Pancreas (tissue), 10 donors: ENCODE data around the gene MNT. TPM values are rescaled to one million over a fixed set of nuclear protein-coding genes. Genes with fewer than 3 reads are reported as not detected.
"Not testable (repeated sequence)": the region's sequence is repeated elsewhere in the genome, so short reads cannot be mapped to it uniquely, and the experiment has no call there.

Experiments
- ATAC-seq, 4 donors: fragments of 200-7000 bp; cut with Tn5 transposase; one replicate each; pipeline versions ENCODE4 v1.8.0 to v1.9.1; 2020; ENCODE audit warnings: mild to moderate bottlenecking in 4 of 4, moderate library complexity in 4 of 4
- DNase-seq, 6 donors: peaks; one replicate each; pipeline ENCODE4 v3.0.0-alpha.2; 2020
- FAIRE-seq: peaks from 2 replicates; lab custom pipeline; 2012; peaks lifted over from hg19 to GRCh38; lab: Jason Lieb, UNC
- H3K27ac ChIP-seq, 4 donors: fragments of 200-600 bp; sonication (generic); 1 replicate in 3 of 4; 2 replicates in 1 of 4; pipeline versions ENCODE4 v1.5.0 to v1.8.0; 2020
- H3K27me3 ChIP-seq, 4 donors: fragments of 200-600 bp; one replicate each; pipeline ENCODE4 v1.8.0; 2021
- H3K36me3 ChIP-seq, 3 donors: fragments of 200-600 bp; sonication (generic) in 1 of 3; one replicate each; pipeline versions ENCODE4 v1.5.0 to v1.8.0; 2020 to 2021
- H3K4me1 ChIP-seq, 3 donors: fragments of 200-600 bp; one replicate each; pipeline ENCODE4 v1.8.0; 2021
- H3K4me3 ChIP-seq, 4 donors: fragments of 200-600 bp; sonication (generic) in 2 of 4; one replicate each; pipeline versions ENCODE4 v1.5.0 to v1.8.0; 2020 to 2021
- H3K9me3 ChIP-seq, 4 donors: fragments of 200-600 bp; one replicate each; pipeline ENCODE4 v1.8.0; 2021
- CTCF ChIP-seq, 4 donors: fragments of 200-600 bp; sonication (generic) in 3 of 4; IDR thresholded peaks; one replicate each; pipeline versions ENCODE4 v1.5.0 to v1.8.0; 2021; ENCODE audit warnings: antibody characterized with exemption in 4 of 4
- WGBS, 2 donors: extraction: QIAGEN DNeasy Blood & Tissue Kit; methylation state at CpG; one replicate each; pipeline ENCODE4 v1.1.7; 2013; 5-methylcytosine and 5-hydroxymethylcytosine counted together
- intact Hi-C, 3 donors: fragments of 100-400 bp; cut with DNase I; formaldehyde crosslinking; loops; one replicate each; pipeline versions ENCODE4 v1.11.1 to v1.14.2; 2022
- polyA plus RNA-seq, 2 donors: library from polyadenylated mRNA; stranded (reverse); fragments of 200-250 nt; gene quantifications; one replicate each; pipeline ENCODE4 v1.2.3, GENCODE V29; 2013
- total RNA-seq, 6 donors: library from RNA; stranded (reverse); fragmentation: NEBNext Ultra II Directional in 4 of 6; extraction: Animal tissue kit (Norgen Biotek cat#: 25700) in 4 of 6; gene quantifications; one replicate each; pipeline versions ENCODE4 v1.2.1 to v1.2.4, GENCODE V29; 2021 to 2023
- donor health status: healthy with polysubstance abuse.
- donor health status: DM: no; HTN: no; CAD: no; lungs with moderate emphysema.
- donor health status: DM: no; HTN: no; CAD: no.
- donor health status: control.
- donor health status: control.
- donor health status: Bipolar disorder and iron deficiency.
- donor health status: DM: yes; HTN: yes; CAD: no.
- donor health status: DM: no; HTN: no; CAD: no.
- donor health status: DM: no; HTN: no; CAD: no.
- donor health status: DM: yes; HTN: yes; CAD: no.

The MNT gene
- total and polyA plus RNA-seq, 8 donors = 8.7 to 15.8 (median 10.3) TPM

DNA sequence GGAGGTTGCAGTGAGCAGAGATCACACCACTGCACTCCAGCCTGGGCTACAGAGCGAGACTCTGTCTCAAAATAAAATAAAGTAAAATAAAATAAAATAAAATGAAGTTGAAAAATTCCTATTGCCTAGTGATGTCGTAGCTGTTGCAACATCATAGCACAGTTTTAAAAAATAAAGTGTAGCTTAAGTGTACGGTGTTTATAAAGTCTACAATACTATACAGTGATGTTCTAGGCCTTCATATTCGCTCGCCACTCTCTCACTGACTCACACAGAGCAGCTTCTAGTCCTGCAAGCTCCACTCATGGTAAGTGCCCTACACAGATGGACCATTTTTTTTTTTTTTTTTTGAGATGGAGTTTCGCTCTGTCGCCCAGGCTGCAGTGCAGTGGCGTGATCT is 43.5 kb upstream of the MNT start:
- DNase-seq = no peak
- H3K27ac ChIP-seq = no peak overlapping the region
- peaks cover 0 to 3% (median 3%) of the 10 kb centered on the region in 3 donors for H3K4me1 ChIP-seq
- FAIRE-seq = no peak
- no peaks in the 10 kb centered on the region for H3K27me3 ChIP-seq
- peaks cover 0 to 4% (median 0%) of the 10 kb centered on the region in 3 donors for H3K36me3 ChIP-seq
- H3K9me3 ChIP-seq = no peaks in the 10 kb centered on the region
- H3K4me3 ChIP-seq = no peak overlapping the region
- intact Hi-C loops = no loop called here
- 96 to 98% methylated on average over 8 of the region's 8 CpGs for WGBS, 2 donors
- ATAC-seq = no peak
- no peak for TF ChIP-seq CTCF (IDR thresholded peaks at IDR 0.05)

DNA sequence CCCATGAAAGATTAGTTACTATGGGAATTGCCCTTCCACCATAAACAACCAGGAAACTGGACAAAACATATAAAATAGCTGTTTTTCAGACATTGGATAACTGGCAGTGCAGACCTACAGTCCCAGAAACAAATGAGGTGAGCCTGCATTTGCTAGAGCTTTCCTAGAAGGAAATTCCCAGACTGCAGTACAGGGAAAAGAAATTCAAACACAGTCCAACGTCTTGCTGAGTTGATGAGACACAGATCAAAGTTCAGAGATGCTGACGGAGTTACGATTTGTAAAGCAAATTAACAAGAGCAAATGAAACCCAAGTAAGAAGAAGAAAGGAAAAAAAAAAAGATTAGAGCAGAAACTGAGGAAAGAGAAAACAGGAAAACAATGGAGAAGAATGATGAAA is 41.3 kb upstream of the MNT start:
- H3K27ac ChIP-seq = no peak overlapping the region
- peaks cover 0 to 8% (median 7%) of the 10 kb centered on the region in 3 donors for H3K36me3 ChIP-seq
- no peaks in the 10 kb centered on the region for H3K27me3 ChIP-seq
- TF ChIP-seq CTCF (IDR thresholded peaks at IDR 0.05) = no peak
- WGBS, 2 donors = 20 to 27% methylated on average over 3 of the region's 3 CpGs
- intact Hi-C loops = no loop called here
- H3K4me3 ChIP-seq = no peak overlapping the region
- H3K9me3 ChIP-seq = no peaks in the 10 kb centered on the region
- no peak for DNase-seq
- H3K4me1 ChIP-seq = peaks cover 0 to 3% (median 2%) of the 10 kb centered on the region in 3 donors
- no peak for FAIRE-seq
- ATAC-seq = peak in 3 of 4 donors; percentile 31 to 50 (median 48)

GRCh38 chr17:2440930-2441329 is 40.1 kb upstream of the MNT start:
- WGBS, 2 donors = 97% methylated on average over 4 of the region's 4 CpGs
- intact Hi-C loops = no loop called here
- Histone ChIP-seq H3K36me3 (peaks cover 0 to 8% (median 8%) of the 10 kb centered on the region in 3 donors), H3K27ac (no peak overlapping the region), H3K9me3 (no peaks in the 10 kb centered on the region), H3K4me3 (no peak overlapping the region), H3K27me3 (no peaks in the 10 kb centered on the region), H3K4me1 (peaks cover 0 to 6% (median 3%) of the 10 kb centered on the region in 3 donors)
- TF ChIP-seq CTCF (IDR thresholded peaks at IDR 0.05) = no peak
- DNase-seq = no peak
- no peak for ATAC-seq
- FAIRE-seq = no peak

GRCh38 chr17:2439997-2440396 is 39.1 kb upstream of the MNT start:
- H3K4me3 ChIP-seq, intact Hi-C loops, FAIRE-seq, ATAC-seq, H3K4me1 ChIP-seq, H3K36me3 ChIP-seq, H3K27me3 ChIP-seq, H3K9me3 ChIP-seq, H3K27ac ChIP-seq, DNase-seq: not testable (repeated sequence)
- 96 to 97% methylated on average over 6 of the region's 6 CpGs for WGBS, 2 donors

- Histone ChIP-seq H3K4me3 (no peak overlapping the region), H3K9me3 (no peaks in the 10 kb centered on the region), H3K4me1 (peaks cover 0 to 10% (median 3%) of the 10 kb centered on the region in 3 donors), H3K27me3 (no peaks in the 10 kb centered on the region), H3K36me3 (peaks cover 0 to 8% (median 8%) of the 10 kb centered on the region in 3 donors), H3K27ac (peak overlapping the region in 1 of 4 donors; percentile 13)
- 93 to 97% methylated on average over 6 of the region's 6 CpGs for WGBS, 2 donors
- intact Hi-C loops = no loop called here
- no peak for DNase-seq
- FAIRE-seq = no peak
- no peak for TF ChIP-seq CTCF (IDR thresholded peaks at IDR 0.05)
- ATAC-seq = no peak
Measured at GRCh38 chr17:2438823-2439222, 38.0 kb upstream of the MNT start.
